Neural crest cell (in vitro differentiated cells): Measurements from ENCODE around the gene ZDHHC14. TPM values are rescaled to one million over a fixed set of nuclear protein-coding genes. Genes with fewer than 3 reads are reported as not detected.

Experiments
- DNase-seq: peaks from one replicate; pipeline ENCODE4 v3.0.0; 2021; ENCODE audit warnings: low read depth, mixed read lengths, low spot score
- H3K27ac Mint-ChIP-seq: one replicate; pipeline ENCODE4 v1.8.0; 2021; ENCODE audit warnings: mild to moderate bottlenecking, mixed read lengths; ENCODE audit not compliant: unreplicated experiment
- H3K27me3 Mint-ChIP-seq: 2 replicates; pipeline ENCODE4 v1.8.0; 2021; ENCODE audit warnings: low read depth, mild to moderate bottlenecking, mixed read lengths
- H3K36me3 Mint-ChIP-seq: 2 replicates; pipeline ENCODE4 v1.8.0; 2021; ENCODE audit warnings: low read depth, mild to moderate bottlenecking, mixed read lengths
- H3K4me1 Mint-ChIP-seq: 2 replicates; pipeline ENCODE4 v1.8.0; 2021; ENCODE audit warnings: mixed read lengths
- H3K4me3 Mint-ChIP-seq: one replicate; pipeline ENCODE4 v1.8.0; 2021; ENCODE audit warnings: mild to moderate bottlenecking, mixed read lengths
- H3K9me3 Mint-ChIP-seq: 2 replicates; pipeline ENCODE4 v1.8.0; 2021; ENCODE audit warnings: mixed read lengths
- total RNA-seq: library from RNA; stranded (reverse); gene quantifications from 2 replicates; pipeline ENCODE4 v1.2.1, GENCODE V29; 2021
- TF ChIP-seq, protein P1 (sequence below): fragments of 200-600 bp; sonication (generic); conservative IDR thresholded peaks from 2 replicates; pipeline ENCODE4 v1.5.0; 2021; ENCODE audit warnings: antibody characterized with exemption, mild to moderate bottlenecking

Gene ZDHHC14
- total RNA-seq, 1 donor from 2014 or later, result 5.3 TPM

DNA sequence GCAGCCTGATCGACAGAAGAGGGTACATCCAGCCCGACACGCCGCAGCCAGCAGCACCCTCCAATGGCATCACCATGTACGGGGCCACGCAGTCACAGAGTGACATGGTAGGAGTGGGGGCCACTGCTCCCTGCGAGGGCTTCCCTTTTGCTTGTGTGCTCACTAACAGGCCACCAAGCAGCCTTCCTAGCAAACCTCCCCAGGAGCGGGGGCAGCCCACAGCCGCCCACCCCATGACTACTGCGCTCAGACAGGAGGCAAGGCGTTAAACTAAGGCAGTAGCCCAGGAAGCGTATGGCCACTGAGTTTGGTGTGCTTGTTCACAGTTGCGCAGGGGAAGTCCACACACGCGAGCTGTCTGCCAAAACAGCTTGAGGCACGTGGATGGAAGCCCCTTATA lies 272.5 kb downstream of the ZDHHC14 start:
- no peaks in the 10 kb centered on the region for H3K9me3 Mint-ChIP-seq
- H3K4me1 Mint-ChIP-seq, result no peaks in the 10 kb centered on the region
- no peak overlapping the region for H3K4me3 Mint-ChIP-seq
- DNase-seq, result no peak
- H3K27ac Mint-ChIP-seq, result no peak overlapping the region
- H3K27me3 Mint-ChIP-seq, result no peaks in the 10 kb centered on the region
- H3K36me3 Mint-ChIP-seq, result no peaks in the 10 kb centered on the region
- TF ChIP-seq, protein P1, sequence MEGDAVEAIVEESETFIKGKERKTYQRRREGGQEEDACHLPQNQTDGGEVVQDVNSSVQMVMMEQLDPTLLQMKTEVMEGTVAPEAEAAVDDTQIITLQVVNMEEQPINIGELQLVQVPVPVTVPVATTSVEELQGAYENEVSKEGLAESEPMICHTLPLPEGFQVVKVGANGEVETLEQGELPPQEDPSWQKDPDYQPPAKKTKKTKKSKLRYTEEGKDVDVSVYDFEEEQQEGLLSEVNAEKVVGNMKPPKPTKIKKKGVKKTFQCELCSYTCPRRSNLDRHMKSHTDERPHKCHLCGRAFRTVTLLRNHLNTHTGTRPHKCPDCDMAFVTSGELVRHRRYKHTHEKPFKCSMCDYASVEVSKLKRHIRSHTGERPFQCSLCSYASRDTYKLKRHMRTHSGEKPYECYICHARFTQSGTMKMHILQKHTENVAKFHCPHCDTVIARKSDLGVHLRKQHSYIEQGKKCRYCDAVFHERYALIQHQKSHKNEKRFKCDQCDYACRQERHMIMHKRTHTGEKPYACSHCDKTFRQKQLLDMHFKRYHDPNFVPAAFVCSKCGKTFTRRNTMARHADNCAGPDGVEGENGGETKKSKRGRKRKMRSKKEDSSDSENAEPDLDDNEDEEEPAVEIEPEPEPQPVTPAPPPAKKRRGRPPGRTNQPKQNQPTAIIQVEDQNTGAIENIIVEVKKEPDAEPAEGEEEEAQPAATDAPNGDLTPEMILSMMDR, result no peak

DNA sequence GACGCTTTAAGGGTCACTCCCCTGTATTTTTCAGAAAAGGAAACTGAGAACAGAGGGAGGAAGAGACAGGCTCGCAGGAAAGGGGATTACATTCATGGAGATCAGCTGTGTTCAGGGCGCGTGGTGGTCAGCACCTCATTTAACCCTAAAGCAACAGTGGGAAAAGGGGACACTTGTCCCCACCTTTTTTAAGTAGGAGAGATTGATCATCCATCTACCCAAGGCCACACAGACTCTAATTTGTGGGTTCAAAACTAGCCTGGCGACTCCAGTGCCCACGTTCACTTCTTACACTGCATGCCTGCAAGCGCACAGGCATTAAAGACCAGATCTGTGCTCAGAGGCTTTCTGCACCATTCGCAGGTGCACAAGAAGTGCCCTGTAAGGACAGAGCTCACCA lies 274.1 kb downstream of the ZDHHC14 start:
- no peak overlapping the region for H3K27ac Mint-ChIP-seq
- H3K36me3 Mint-ChIP-seq, result no peaks in the 10 kb centered on the region
- no peak overlapping the region for H3K4me3 Mint-ChIP-seq
- no peaks in the 10 kb centered on the region for H3K9me3 Mint-ChIP-seq
- H3K4me1 Mint-ChIP-seq, result no peaks in the 10 kb centered on the region
- no peaks in the 10 kb centered on the region for H3K27me3 Mint-ChIP-seq
- TF ChIP-seq, protein P1, result no peak
- no peak for DNase-seq

DNA sequence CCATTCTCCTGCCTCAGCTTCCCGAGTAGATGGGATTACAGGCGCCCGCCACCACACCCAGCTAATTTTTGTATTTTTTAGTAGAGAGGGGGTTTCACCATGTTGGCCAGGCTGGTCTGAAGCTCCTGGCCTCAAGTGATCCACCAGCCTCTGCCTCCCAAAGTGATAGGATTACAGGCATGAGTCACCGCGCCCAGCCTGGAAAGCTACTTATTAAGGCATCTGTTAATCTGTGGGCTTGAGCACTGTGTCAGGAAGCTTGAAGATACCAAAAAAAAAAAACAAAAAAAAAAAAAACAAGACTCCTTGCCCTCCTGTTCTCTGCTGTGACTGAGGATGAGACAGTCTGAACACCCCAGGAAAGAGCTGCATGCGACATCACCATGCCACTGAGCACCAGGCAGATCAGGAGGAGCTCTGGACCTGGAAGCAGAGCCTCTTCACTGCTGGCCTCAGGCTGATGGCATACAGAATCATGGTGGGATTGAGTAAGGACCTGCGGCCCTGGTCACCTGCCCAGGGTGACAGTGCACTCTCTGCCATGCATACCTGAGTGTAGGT lies 275.5 kb downstream of the ZDHHC14 start:
- no peak for DNase-seq
- TF ChIP-seq, protein P1, result no peak
- no peaks in the 10 kb centered on the region for H3K4me1 Mint-ChIP-seq

DNA sequence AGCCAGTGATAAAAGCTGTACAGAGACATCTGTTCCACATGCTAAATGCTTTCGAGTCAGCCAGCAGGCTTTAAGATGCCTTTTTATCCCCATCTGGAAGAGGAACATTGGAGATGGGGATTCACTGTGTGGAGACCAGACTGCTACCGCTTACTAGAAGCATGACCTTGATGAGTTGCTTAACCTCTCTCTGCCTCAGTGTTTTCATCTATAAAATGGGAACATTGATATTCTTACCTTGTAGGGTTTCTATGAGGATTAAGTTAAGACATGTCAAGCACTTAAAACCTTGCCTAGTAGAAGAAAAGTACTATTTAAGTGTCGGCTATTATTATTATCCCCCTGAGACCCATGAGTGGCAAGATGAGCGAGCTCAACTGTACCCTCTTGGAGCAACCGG lies 276.8 kb downstream of the ZDHHC14 start:
- Mint-ChIP-seq H3K27ac (no peak overlapping the region), H3K4me3 (no peak overlapping the region), H3K9me3 (no peaks in the 10 kb centered on the region), H3K27me3 (no peaks in the 10 kb centered on the region), H3K36me3 (no peaks in the 10 kb centered on the region), H3K4me1 (no peaks in the 10 kb centered on the region)
- TF ChIP-seq, protein P1, result no peak
- no peak for DNase-seq

More for the DNA sequence above, 275.5 kb downstream of the ZDHHC14 start:
- Mint-ChIP-seq H3K9me3 (no peaks in the 10 kb centered on the region), H3K27me3 (no peaks in the 10 kb centered on the region), H3K4me3 (no peak overlapping the region), H3K36me3 (no peaks in the 10 kb centered on the region), H3K27ac (no peak overlapping the region)

DNA sequence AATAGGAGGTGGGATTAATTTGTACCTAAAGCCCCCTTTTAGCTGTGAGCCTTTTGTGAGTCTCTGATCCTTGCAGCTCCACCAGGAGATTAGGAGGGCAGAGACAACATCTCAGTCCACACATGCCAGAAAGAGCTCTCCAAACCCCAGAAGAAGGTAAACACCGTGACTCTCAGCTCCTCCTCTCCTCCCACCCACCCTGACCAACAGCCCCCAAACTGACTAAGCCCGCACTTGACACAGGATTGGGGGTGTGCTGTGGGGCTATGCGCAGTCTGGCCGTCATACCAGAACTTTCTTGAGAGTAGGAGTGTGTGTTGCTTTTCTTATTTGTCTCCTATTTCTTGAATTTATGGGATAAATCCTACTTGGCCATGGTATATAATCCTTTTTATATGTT lies 277.3 kb downstream of the ZDHHC14 start:
- TF ChIP-seq, protein P1, result no peak
- Mint-ChIP-seq H3K4me3 (no peak overlapping the region), H3K36me3 (no peaks in the 10 kb centered on the region), H3K4me1 (no peaks in the 10 kb centered on the region), H3K27ac (no peak overlapping the region), H3K27me3 (no peaks in the 10 kb centered on the region), H3K9me3 (no peaks in the 10 kb centered on the region)
- no peak for DNase-seq
